D721Med (cell line): ENCODE measurements around the gene AMT.

Experiments
- DNase-seq: peaks from one replicate; pipeline ENCODE4 v3.0.0; 2011; ENCODE audit warnings: low spot score; ENCODE audit not compliant: insufficient read length
- FAIRE-seq: peaks from 2 replicates; lab custom pipeline; 2011; peaks lifted over from hg19 to GRCh38; lab: Jason Lieb, UNC
- CTCF ChIP-seq: IDR thresholded peaks from 2 replicates; pipeline ENCODE4 v1.5.1; 2012; ENCODE audit warnings: mild to moderate bottlenecking, control low read depth; ENCODE audit not compliant: insufficient read depth; ENCODE audit errors: missing control alignments

Gene AMT

GRCh38 chr3:49386056-49386756, 36.1 kb downstream of the AMT start:
- no peak for DNase-seq
- FAIRE-seq = no peak

GRCh38 chr3:49385617-49386016, 36.7 kb downstream of the AMT start:
- no peak for TF ChIP-seq CTCF
- FAIRE-seq = no peak
- DNase-seq = no peak

More at GRCh38 chr3:49386056-49386756, 36.1 kb downstream of the AMT start:
- no peak for TF ChIP-seq CTCF

- DNase-seq (no peak), FAIRE-seq (no peak)
- TF ChIP-seq CTCF = no peak
Observed at GRCh38 chr3:49383387-49383786, 38.9 kb downstream of the AMT start.

- TF ChIP-seq CTCF = no peak
- DNase-seq = no peak
- FAIRE-seq = no peak
Observed at GRCh38 chr3:49378249-49378895, 43.9 kb downstream of the AMT start.

GRCh38 chr3:49377483-49377882, 44.8 kb downstream of the AMT start:
- no peak for TF ChIP-seq CTCF
- no peak for DNase-seq
- no peak for FAIRE-seq

GRCh38 chr3:49371946-49372345, 50.3 kb downstream of the AMT start:
- DNase-seq = no peak
- no peak for TF ChIP-seq CTCF
- FAIRE-seq = no peak
